Muscle of back (tissue), 11 donors: ENCODE results near the gene ADD3. TPM values are rescaled to one million over a fixed set of nuclear protein-coding genes. Genes with fewer than 3 reads are reported as not detected.
"Not testable (repeated sequence)": the region's sequence is repeated elsewhere in the genome, so short reads cannot be mapped to it uniquely, and the experiment has no call there.

Experiments used
- DNase-seq, 3 donors: peaks; one replicate each; pipeline versions ENCODE4 v3.0.0 to v3.0.0-alpha.2; 2013
- polyA plus RNA-seq, 10 donors: library from polyadenylated mRNA; unstranded; fragments of 120-200 nt; gene quantifications; one replicate each; pipeline ENCODE4 v1.2.1, GENCODE V29; 2013; ENCODE audit not compliant: insufficient read length in 10 of 10

The ADD3 gene
- polyA plus RNA-seq, 10 donors, result 99.6 to 143 (median 122) TPM

GRCh38 chr10:110032801-110033700, 25.3 kb downstream of the ADD3 start:
- DNase-seq, result peak in 1 of 3 donors; percentile 42

GRCh38 chr10:110033701-110034235, 26.0 kb downstream of the ADD3 start:
- no peak for DNase-seq

GRCh38 chr10:110034596-110034995, 26.8 kb downstream of the ADD3 start:
- no peak for DNase-seq

GRCh38 chr10:110035070-110035921, 27.5 kb downstream of the ADD3 start:
- DNase-seq, result no peak

- DNase-seq, result no peak
These were observed 28.9 kb downstream of the ADD3 start for GRCh38 chr10:110036640-110037039.

GRCh38 chr10:110039254-110039653, 31.5 kb downstream of the ADD3 start:
- no peak for DNase-seq

GRCh38 chr10:110040108-110040507, 32.3 kb downstream of the ADD3 start:
- DNase-seq, result no peak

- no peak for DNase-seq
These were observed 33.1 kb downstream of the ADD3 start for GRCh38 chr10:110040767-110041478.

GRCh38 chr10:110041479-110041829, 33.7 kb downstream of the ADD3 start:
- no peak for DNase-seq

- DNase-seq, result no peak
These were observed 34.4 kb downstream of the ADD3 start for GRCh38 chr10:110042181-110042580.

GRCh38 chr10:110042891-110043290, 35.1 kb downstream of the ADD3 start:
- no peak for DNase-seq

- DNase-seq, result no peak
These were observed 36.9 kb downstream of the ADD3 start for GRCh38 chr10:110044681-110045080.

GRCh38 chr10:110045772-110046171, 38.0 kb downstream of the ADD3 start:
- no peak for DNase-seq

GRCh38 chr10:110048145-110048544, 40.4 kb downstream of the ADD3 start:
- DNase-seq, result not testable (repeated sequence)

- no peak for DNase-seq
These were observed 41.0 kb downstream of the ADD3 start for GRCh38 chr10:110048781-110049180.

- DNase-seq, result not testable (repeated sequence)
These were observed 42.3 kb downstream of the ADD3 start for GRCh38 chr10:110049889-110050591.

GRCh38 chr10:110051487-110051886, 43.7 kb downstream of the ADD3 start:
- no peak for DNase-seq

GRCh38 chr10:110052916-110053315, 45.1 kb downstream of the ADD3 start:
- peak in 1 of 3 donors; percentile 41 for DNase-seq

GRCh38 chr10:110056822-110057221, 49.0 kb downstream of the ADD3 start:
- no peak for DNase-seq

GRCh38 chr10:110057456-110057855, 49.7 kb downstream of the ADD3 start:
- no peak for DNase-seq

- no peak for DNase-seq
These were observed 50.4 kb downstream of the ADD3 start for GRCh38 chr10:110058212-110058611.
